Hepatocyte (in vitro differentiated cells): ENCODE measurements around the gene CEP95. TPM values are rescaled to one million over a fixed set of nuclear protein-coding genes. Genes with fewer than 3 reads are reported as not detected.
A peak's percentile ranks its signal among the peaks of the same experiment; 100 is the strongest.
"Not testable (repeated sequence)": the region's sequence is repeated elsewhere in the genome, so short reads cannot be mapped to it uniquely, and the experiment has no call there.

Experiments
- DNase-seq: peaks from one replicate; pipeline ENCODE4 v3.0.0-alpha.2; 2016; ENCODE audit warnings: low spot score
- H2AFZ ChIP-seq: fragments of 200-600 bp; sonication (generic); 2 replicates; pipeline ENCODE4 v1.6.0; 2016; ENCODE audit warnings: antibody characterized with exemption, mild to moderate bottlenecking
- H3K27ac ChIP-seq: fragments of 200-600 bp; sonication (generic); 2 replicates; pipeline ENCODE4 v1.5.1; 2016; ENCODE audit warnings: mild to moderate bottlenecking
- H3K27me3 ChIP-seq: fragments of 200-600 bp; sonication (generic); 2 replicates; pipeline ENCODE4 v1.6.1; 2016
- H3K36me3 ChIP-seq: fragments of 200-600 bp; sonication (generic); replicated peaks from 2 replicates; pipeline ENCODE4 v1.5.1; 2016; ENCODE audit warnings: low read depth; ENCODE audit not compliant: insufficient read depth
- H3K4me1 ChIP-seq: fragments of 200-600 bp; sonication (generic); 2 replicates; pipeline ENCODE4 v1.5.1; 2016; ENCODE audit warnings: mild to moderate bottlenecking, moderate library complexity; ENCODE audit not compliant: insufficient read depth
- H3K4me2 ChIP-seq: fragments of 200-600 bp; sonication (generic); 2 replicates; pipeline ENCODE4 v1.6.0; 2016
- H3K4me3 ChIP-seq: fragments of 200-600 bp; sonication (generic); 2 replicates; pipeline ENCODE4 v1.5.1; 2016; ENCODE audit warnings: mild to moderate bottlenecking
- H3K79me2 ChIP-seq: fragments of 200-600 bp; sonication (generic); 2 replicates; pipeline ENCODE4 v1.6.0; 2017; ENCODE audit warnings: mild to moderate bottlenecking
- H3K9me2 ChIP-seq: fragments of 200-600 bp; sonication (generic); replicated peaks from 2 replicates; pipeline ENCODE4 v1.6.0; 2017; ENCODE audit warnings: mild to moderate bottlenecking; ENCODE audit not compliant: insufficient read depth
- H3K9me3 ChIP-seq: fragments of 200-600 bp; sonication (generic); 2 replicates; pipeline ENCODE4 v1.5.1; 2016; ENCODE audit warnings: low read depth, mild to moderate bottlenecking
- H4K20me1 ChIP-seq: fragments of 200-600 bp; sonication (generic); 2 replicates; pipeline ENCODE4 v1.6.0; 2016; ENCODE audit warnings: mild to moderate bottlenecking; ENCODE audit not compliant: insufficient read depth, poor library complexity, severe bottlenecking
- EZH2 ChIP-seq: fragments of 200-600 bp; sonication (generic); IDR thresholded peaks from 2 replicates; pipeline ENCODE4 v1.6.1; 2016; ENCODE audit warnings: antibody characterized with exemption, mild to moderate bottlenecking, borderline replicate concordance
- EZH2phosphoT487 ChIP-seq: fragments of 200-600 bp; sonication (generic); IDR thresholded peaks from one replicate; pipeline ENCODE4 v1.6.1; 2018; ENCODE audit warnings: antibody characterized with exemption, mild to moderate bottlenecking, low read depth, moderate library complexity; ENCODE audit not compliant: unreplicated experiment, severe bottlenecking
- WGBS: methylation state at CpG from one replicate; pipeline ENCODE4 v1.1.6; 2016; ENCODE audit warnings: low lambda C conversion rate; ENCODE audit errors: missing lambda C conversion rate; 5-methylcytosine and 5-hydroxymethylcytosine counted together
- polyA plus RNA-seq: library from polyadenylated mRNA; unstranded; fragments of >200 nt; fragmentation: Nextera tagmentation; extraction: Ambion mirVana; gene quantifications from 2 replicates; pipeline ENCODE4 v1.2.1, GENCODE V29; 2016
- total RNA-seq: library from RNA; depleted of rRNA; stranded (reverse); fragments of >200 nt; gene quantifications from 2 replicates; pipeline ENCODE4 v1.2.3, GENCODE V29; 2014
- TF ChIP-seq, protein P1 (sequence below): fragments of 200-600 bp; sonication (generic); IDR thresholded peaks from 2 replicates; pipeline ENCODE4 v1.5.1; 2016; ENCODE audit warnings: antibody characterized with exemption, mild to moderate bottlenecking; ENCODE audit not compliant: poor library complexity

CEP95 gene
- total and polyA plus RNA-seq, 2 experiments from 2014 or later = 25.8 to 42.8 TPM

- WGBS = 88% methylated on average over 6 of the region's 6 CpGs
- Histone ChIP-seq H2AFZ (no peak overlapping the region), H3K79me2 (no peaks in the 10 kb centered on the region)
Measured at GRCh38 chr17:64459284-64459747, 47.5 kb upstream of the CEP95 start.

DNA sequence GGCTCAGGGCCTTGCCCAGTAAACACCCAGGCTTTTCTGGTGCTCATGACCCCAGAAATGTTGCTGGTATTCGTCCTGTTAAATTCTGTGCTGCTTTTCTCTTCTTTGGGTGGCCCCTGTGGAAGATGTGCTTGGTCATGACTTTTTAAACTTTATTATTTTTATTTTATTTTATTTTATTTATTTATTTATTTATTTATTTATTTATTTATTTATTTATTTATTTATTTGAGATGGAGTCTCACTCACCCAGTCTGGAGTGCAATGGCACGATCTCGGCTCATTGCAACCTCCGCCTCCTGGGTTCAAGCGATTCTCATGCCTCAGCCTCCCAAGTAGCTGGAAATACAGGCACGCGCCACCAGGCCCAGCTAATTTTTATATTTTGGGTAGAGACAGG, 47.0 kb upstream of the CEP95 start:
- H3K4me1 ChIP-seq, H3K79me2 ChIP-seq, H2AFZ ChIP-seq, H3K9me3 ChIP-seq, H3K27me3 ChIP-seq, H3K9me2 ChIP-seq, H3K36me3 ChIP-seq, DNase-seq, H3K4me2 ChIP-seq, H3K27ac ChIP-seq, H3K4me3 ChIP-seq, H4K20me1 ChIP-seq: not testable (repeated sequence)
- 98% methylated on average over 7 of the region's 7 CpGs for WGBS

More at GRCh38 chr17:64459284-64459747, 47.5 kb upstream of the CEP95 start:
- Histone ChIP-seq H3K4me1 (no peaks in the 10 kb centered on the region), H3K27ac (no peak overlapping the region), H3K27me3 (no peaks in the 10 kb centered on the region), H3K9me2 (no peaks in the 10 kb centered on the region), H3K36me3 (no peaks in the 10 kb centered on the region), H3K4me3 (no peak overlapping the region), H3K4me2 (no peak overlapping the region), H3K9me3 (no peaks in the 10 kb centered on the region), H4K20me1 (no peaks in the 10 kb centered on the region)
- peak; percentile 37 for DNase-seq
- TF ChIP-seq EZH2 (no peak), EZH2phosphoT487 (no peak)
- TF ChIP-seq, protein P1, sequence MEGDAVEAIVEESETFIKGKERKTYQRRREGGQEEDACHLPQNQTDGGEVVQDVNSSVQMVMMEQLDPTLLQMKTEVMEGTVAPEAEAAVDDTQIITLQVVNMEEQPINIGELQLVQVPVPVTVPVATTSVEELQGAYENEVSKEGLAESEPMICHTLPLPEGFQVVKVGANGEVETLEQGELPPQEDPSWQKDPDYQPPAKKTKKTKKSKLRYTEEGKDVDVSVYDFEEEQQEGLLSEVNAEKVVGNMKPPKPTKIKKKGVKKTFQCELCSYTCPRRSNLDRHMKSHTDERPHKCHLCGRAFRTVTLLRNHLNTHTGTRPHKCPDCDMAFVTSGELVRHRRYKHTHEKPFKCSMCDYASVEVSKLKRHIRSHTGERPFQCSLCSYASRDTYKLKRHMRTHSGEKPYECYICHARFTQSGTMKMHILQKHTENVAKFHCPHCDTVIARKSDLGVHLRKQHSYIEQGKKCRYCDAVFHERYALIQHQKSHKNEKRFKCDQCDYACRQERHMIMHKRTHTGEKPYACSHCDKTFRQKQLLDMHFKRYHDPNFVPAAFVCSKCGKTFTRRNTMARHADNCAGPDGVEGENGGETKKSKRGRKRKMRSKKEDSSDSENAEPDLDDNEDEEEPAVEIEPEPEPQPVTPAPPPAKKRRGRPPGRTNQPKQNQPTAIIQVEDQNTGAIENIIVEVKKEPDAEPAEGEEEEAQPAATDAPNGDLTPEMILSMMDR = no peak

DNA sequence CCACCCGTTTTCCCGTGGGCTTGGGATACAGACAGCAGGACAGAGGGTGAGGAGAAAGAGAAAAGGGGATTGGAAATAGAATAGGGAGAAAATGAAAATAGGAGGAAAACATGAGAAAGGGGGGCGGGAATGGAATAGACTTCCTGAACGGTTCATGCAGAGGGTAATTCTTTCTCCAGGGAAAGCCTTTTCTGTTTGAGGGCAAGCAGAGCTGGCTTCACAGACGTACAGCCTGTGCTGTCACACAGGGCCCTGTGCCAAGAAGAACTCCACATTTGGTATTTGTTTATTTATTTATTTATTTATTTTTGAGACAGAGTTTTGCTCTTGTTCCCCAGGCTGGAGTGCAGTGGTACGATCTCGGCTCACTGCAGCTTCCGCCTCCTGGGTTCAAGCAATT, 45.8 kb upstream of the CEP95 start:
- H3K9me2 ChIP-seq = no peaks in the 10 kb centered on the region
- H3K9me3 ChIP-seq = no peaks in the 10 kb centered on the region
- H3K27me3 ChIP-seq = no peaks in the 10 kb centered on the region
- no peak overlapping the region for H3K27ac ChIP-seq
- no peak for DNase-seq
- H2AFZ ChIP-seq = no peak overlapping the region
- H3K4me2 ChIP-seq = no peak overlapping the region
- H4K20me1 ChIP-seq = no peaks in the 10 kb centered on the region
- no peak for TF ChIP-seq EZH2
- no peak for TF ChIP-seq EZH2phosphoT487
- TF ChIP-seq, protein P1 = no peak
- no peak overlapping the region for H3K4me3 ChIP-seq
- no peaks in the 10 kb centered on the region for H3K36me3 ChIP-seq
- H3K4me1 ChIP-seq = no peaks in the 10 kb centered on the region
- 87% methylated on average over 8 of the region's 8 CpGs for WGBS
- H3K79me2 ChIP-seq = no peaks in the 10 kb centered on the region

GRCh38 chr17:64461788-64462187, 45.0 kb upstream of the CEP95 start:
- Histone ChIP-seq H4K20me1 (no peaks in the 10 kb centered on the region), H3K27me3 (no peaks in the 10 kb centered on the region), H3K9me3 (no peaks in the 10 kb centered on the region), H2AFZ (no peak overlapping the region), H3K4me1 (no peaks in the 10 kb centered on the region), H3K4me2 (no peak overlapping the region), H3K9me2 (no peaks in the 10 kb centered on the region), H3K79me2 (no peaks in the 10 kb centered on the region), H3K27ac (no peak overlapping the region), H3K36me3 (no peaks in the 10 kb centered on the region), H3K4me3 (no peak overlapping the region)
- TF ChIP-seq EZH2 (no peak), EZH2phosphoT487 (no peak)
- TF ChIP-seq, protein P1 = no peak
- DNase-seq = no peak
- 92% methylated on average over 6 of the region's 6 CpGs for WGBS
